CD14-positive monocyte (primary cell): ENCODE measurements around the gene MUS81. TPM values are rescaled to one million over a fixed set of nuclear protein-coding genes. Genes with fewer than 3 reads are reported as not detected.

Experiments
- DNase-seq, 3 donors: peaks; one replicate each; pipeline ENCODE4 v3.0.0-alpha.2; 2011 to 2022
- H2AFZ ChIP-seq: 2 replicates; pipeline ENCODE4 v1.6.0; 2012; ENCODE audit warnings: mild to moderate bottlenecking, low read depth, low read length, inconsistent platforms; ENCODE audit not compliant: insufficient read depth, poor library complexity, severe bottlenecking
- H3K27ac ChIP-seq, 2 donors: 1 replicate in 1 of 2; 2 replicates in 1 of 2; pipeline ENCODE4 v1.5.1; 2012 to 2013; ENCODE audit warnings: low read length in 2 of 2, control low read depth in 1 of 2, inconsistent platforms in 1 of 2, low read depth in 1 of 2, mild to moderate bottlenecking in 1 of 2
- H3K27me3 ChIP-seq, 2 donors: one replicate each; pipeline versions ENCODE4 v1.6.0 to v1.6.1; 2011 to 2013; ENCODE audit warnings: low read length in 2 of 2; ENCODE audit not compliant: control insufficient read depth in 2 of 2, insufficient read depth in 2 of 2
- H3K36me3 ChIP-seq, 2 donors: replicated peaks in 1 of 2; 1 replicate in 1 of 2; 2 replicates in 1 of 2; pipeline versions ENCODE4 v1.5.1 to v1.6.1; 2012 to 2013; ENCODE audit warnings: low read length in 2 of 2, control low read depth in 1 of 2, inconsistent platforms in 1 of 2, mild to moderate bottlenecking in 1 of 2; ENCODE audit not compliant: insufficient read depth in 2 of 2, control insufficient read depth in 1 of 2
- H3K4me1 ChIP-seq, 2 donors: 1 replicate in 1 of 2; 2 replicates in 1 of 2; pipeline versions ENCODE4 v1.5.1 to v1.6.1; 2012 to 2013; ENCODE audit warnings: low read length in 2 of 2, control low read depth in 1 of 2, inconsistent platforms in 1 of 2, mild to moderate bottlenecking in 1 of 2, moderate library complexity in 1 of 2; ENCODE audit not compliant: insufficient read depth in 2 of 2, control insufficient read depth in 1 of 2
- H3K4me2 ChIP-seq: replicated peaks from 2 replicates; pipeline ENCODE3; 2012; ENCODE audit warnings: low read length, moderate library complexity, mild to moderate bottlenecking; ENCODE audit not compliant: poor library complexity, severe bottlenecking; ENCODE audit errors: extremely low read depth
- H3K4me3 ChIP-seq, 3 experiments: fragments of 200-600 bp in 1 of 3; sonication (generic) in 1 of 3; replicated peaks in 1 of 3; 1 replicate in 2 of 3; 2 replicates in 1 of 3; pipeline ENCODE4 v1.5.1; 2011 to 2013; ENCODE audit warnings: low read length in 3 of 3, mild to moderate bottlenecking in 3 of 3, control low read depth in 2 of 3, low read depth in 2 of 3, inconsistent platforms in 1 of 3, moderate library complexity in 1 of 3
- H3K79me2 ChIP-seq: 2 replicates; pipeline ENCODE4 v1.6.0; 2012; ENCODE audit warnings: mild to moderate bottlenecking, control low read depth, inconsistent platforms, low read length, moderate library complexity; ENCODE audit not compliant: insufficient read depth
- H3K9ac ChIP-seq: 2 replicates; pipeline ENCODE4 v1.6.0; 2017; ENCODE audit warnings: low read length, mild to moderate bottlenecking; ENCODE audit not compliant: insufficient read depth, poor library complexity, severe bottlenecking
- H3K9me3 ChIP-seq, 2 donors: replicated peaks in 1 of 2; 1 replicate in 1 of 2; 2 replicates in 1 of 2; pipeline versions ENCODE4 v1.5.1 to v1.6.1; 2012 to 2013; ENCODE audit warnings: low read length in 2 of 2, control low read depth in 1 of 2; ENCODE audit not compliant: control insufficient read depth in 1 of 2, insufficient read depth in 1 of 2
- H4K20me1 ChIP-seq: 2 replicates; pipeline ENCODE4 v1.6.0; 2012; ENCODE audit warnings: mild to moderate bottlenecking, low read length, control low read depth, moderate library complexity; ENCODE audit not compliant: insufficient read depth
- H3K27ac Mint-ChIP-seq, 7 donors: one replicate each; pipeline ENCODE4 v1.8.0; 2020; ENCODE audit warnings: mild to moderate bottlenecking in 7 of 7, mixed read lengths in 7 of 7, moderate library complexity in 6 of 7, inconsistent platforms in 2 of 7
- H3K27me3 Mint-ChIP-seq, 3 donors: one replicate each; pipeline ENCODE4 v1.8.0; 2021 to 2022; ENCODE audit warnings: low read depth in 3 of 3, mild to moderate bottlenecking in 3 of 3, mixed read lengths in 3 of 3, moderate library complexity in 3 of 3, inconsistent platforms in 1 of 3
- H3K36me3 Mint-ChIP-seq, 2 donors: one replicate each; pipeline ENCODE4 v1.8.0; 2020; ENCODE audit warnings: mixed read lengths in 2 of 2, inconsistent platforms in 1 of 2, mild to moderate bottlenecking in 1 of 2
- H3K4me1 Mint-ChIP-seq: one replicate; pipeline ENCODE4 v1.8.0; 2020; ENCODE audit warnings: mild to moderate bottlenecking, mixed read lengths
- H3K4me3 Mint-ChIP-seq, 2 donors: one replicate each; pipeline ENCODE4 v1.8.0; 2020; ENCODE audit warnings: mild to moderate bottlenecking in 2 of 2, mixed read lengths in 2 of 2, moderate library complexity in 1 of 2
- H3K9me3 Mint-ChIP-seq, 7 donors: one replicate each; pipeline ENCODE4 v1.8.0; 2020 to 2022; ENCODE audit warnings: mixed read lengths in 7 of 7, mild to moderate bottlenecking in 6 of 7, moderate library complexity in 6 of 7, inconsistent platforms in 2 of 7
- WGBS: methylation state at CpG from one replicate; pipeline ENCODE4 v1.1.5; 2013; ENCODE audit warnings: missing lambda C conversion rate; ENCODE audit not compliant: insufficient coverage; 5-methylcytosine and 5-hydroxymethylcytosine counted together
- intact Hi-C, 2 donors: fragments of 100-400 bp; cut with micrococcal nuclease; formaldehyde crosslinking; loops; one replicate each; pipeline versions ENCODE4 v1.15.0 to v1.15.1; 2023
- polyA plus RNA-seq, 3 donors: library from polyadenylated mRNA; depleted of rRNA in 1 of 3; unstranded in 2 of 3; stranded (reverse) in 1 of 3; fragments of 300-500 nt in 2 of 3; fragments of >200 nt in 1 of 3; fragmentation: Illumina TruSeq in 2 of 3; gene quantifications; 1 replicate in 2 of 3; 2 replicates in 1 of 3; pipeline ENCODE4 v1.2.3, GENCODE V29; 2012 to 2021
- TF ChIP-seq, protein P1 (sequence below): fragments of 200-600 bp; IDR thresholded peaks from one replicate; pipeline ENCODE4 v1.8.0; 2022; ENCODE audit warnings: antibody characterized with exemption, mild to moderate bottlenecking

Gene MUS81
- polyA plus RNA-seq, 3 donors: 15.0 to 87.5 (median 16.4) TPM

DNA sequence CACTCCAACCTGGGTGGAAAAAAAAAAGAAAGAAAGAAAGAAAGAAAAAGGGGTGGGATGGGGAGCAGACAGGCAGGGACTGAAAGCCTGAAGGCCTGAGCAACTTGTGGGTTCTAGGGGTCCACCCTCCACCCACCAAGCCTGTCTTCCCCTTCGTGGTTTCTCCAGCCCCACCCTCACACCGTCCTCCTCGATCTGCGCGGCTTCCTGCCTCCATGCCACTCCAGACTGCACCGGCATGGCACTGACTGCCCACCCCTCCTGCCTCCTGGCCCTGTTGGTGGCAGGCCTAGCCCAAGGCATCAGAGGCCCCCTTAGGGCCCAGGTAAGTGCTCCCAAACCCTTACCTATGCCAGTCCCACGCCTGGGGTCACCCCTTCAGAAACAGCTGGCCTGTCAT lies 19.4 kb downstream of the MUS81 start, which contains the start of gene CTSW:
Gene CTSW (plus strand): TSS at position 221 of the 400 bp plus-strand sequence. CDS start 18 bp downstream, at position 239.
- Mint-ChIP-seq H3K36me3 (peaks cover 24 to 30% of the 10 kb centered on the region in 2 donors), H3K9me3 (peaks cover 0 to 2% (median 0%) of the 10 kb centered on the region in 7 donors), H3K4me1 (peaks cover 21% of the 10 kb centered on the region), H3K27ac (peak within 1 kb of the TSS in 4 of 7 donors; percentile 33 to 71 (median 54)), H3K27me3 (peaks cover 0 to 3% (median 2%) of the 10 kb centered on the region in 3 donors), H3K4me3 (peak within 1 kb of the TSS; percentile 48 to 64)
- H3K4me1 ChIP-seq: peaks cover 9 to 17% of the 10 kb centered on the region in 2 donors
- H2AFZ ChIP-seq: peak within 1 kb of the TSS; percentile 65
- 0% methylated on average over 6 of the region's 7 CpGs for WGBS
- H3K27me3 ChIP-seq: no peaks in the 10 kb centered on the region
- TF ChIP-seq, protein P1, sequence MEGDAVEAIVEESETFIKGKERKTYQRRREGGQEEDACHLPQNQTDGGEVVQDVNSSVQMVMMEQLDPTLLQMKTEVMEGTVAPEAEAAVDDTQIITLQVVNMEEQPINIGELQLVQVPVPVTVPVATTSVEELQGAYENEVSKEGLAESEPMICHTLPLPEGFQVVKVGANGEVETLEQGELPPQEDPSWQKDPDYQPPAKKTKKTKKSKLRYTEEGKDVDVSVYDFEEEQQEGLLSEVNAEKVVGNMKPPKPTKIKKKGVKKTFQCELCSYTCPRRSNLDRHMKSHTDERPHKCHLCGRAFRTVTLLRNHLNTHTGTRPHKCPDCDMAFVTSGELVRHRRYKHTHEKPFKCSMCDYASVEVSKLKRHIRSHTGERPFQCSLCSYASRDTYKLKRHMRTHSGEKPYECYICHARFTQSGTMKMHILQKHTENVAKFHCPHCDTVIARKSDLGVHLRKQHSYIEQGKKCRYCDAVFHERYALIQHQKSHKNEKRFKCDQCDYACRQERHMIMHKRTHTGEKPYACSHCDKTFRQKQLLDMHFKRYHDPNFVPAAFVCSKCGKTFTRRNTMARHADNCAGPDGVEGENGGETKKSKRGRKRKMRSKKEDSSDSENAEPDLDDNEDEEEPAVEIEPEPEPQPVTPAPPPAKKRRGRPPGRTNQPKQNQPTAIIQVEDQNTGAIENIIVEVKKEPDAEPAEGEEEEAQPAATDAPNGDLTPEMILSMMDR: no peak
- intact Hi-C loops: loop anchor here in 1 of 2 donors (5.0 kb wide), 1 partner anchor 108 kb away; no protein-coding TSS in a partner anchor
- H3K36me3 ChIP-seq: peaks cover 25% of the 10 kb centered on the region in 2 donors
- peaks cover 9% of the 10 kb centered on the region for H4K20me1 ChIP-seq
- DNase-seq: peak in 1 of 3 donors; percentile 10
- H3K9me3 ChIP-seq: no peaks in the 10 kb centered on the region
- H3K9ac ChIP-seq: peak within 1 kb of the TSS; percentile 21
- H3K79me2 ChIP-seq: no peaks in the 10 kb centered on the region
- H3K4me2 ChIP-seq: peak within 1 kb of the TSS; percentile 46
- H3K27ac ChIP-seq: no peak within 1 kb of the TSS
- peak within 1 kb of the TSS in 1 of 3 experiments; percentile 28 for H3K4me3 ChIP-seq

GRCh38 chr11:65880027-65880426 lies 19.8 kb downstream of the MUS81 start:
- intact Hi-C loops: loop anchor here in 1 of 2 donors (5.0 kb wide), 1 partner anchor 107 kb away; no protein-coding TSS in a partner anchor

More at GRCh38 chr11:65880027-65880426, 19.8 kb downstream of the MUS81 start:
- H3K36me3 ChIP-seq: peaks cover 25 to 27% of the 10 kb centered on the region in 2 donors
- no peaks in the 10 kb centered on the region for H3K79me2 ChIP-seq
- peak overlapping the region; percentile 65 for H2AFZ ChIP-seq
- peak overlapping the region in 1 of 3 experiments; percentile 28 for H3K4me3 ChIP-seq
- no peak overlapping the region for H3K27ac ChIP-seq
- TF ChIP-seq, protein P1: no peak
- no peaks in the 10 kb centered on the region for H3K27me3 ChIP-seq
- Mint-ChIP-seq H3K27ac (no peak overlapping the region), H3K9me3 (peaks cover 0 to 2% (median 0%) of the 10 kb centered on the region in 7 donors), H3K4me3 (peak overlapping the region in 1 of 2 donors; percentile 48), H3K27me3 (peaks cover 0 to 3% (median 2%) of the 10 kb centered on the region in 3 donors), H3K36me3 (peaks cover 27 to 34% of the 10 kb centered on the region in 2 donors), H3K4me1 (peaks cover 25% of the 10 kb centered on the region)
- H4K20me1 ChIP-seq: peaks cover 12% of the 10 kb centered on the region
- H3K9me3 ChIP-seq: no peaks in the 10 kb centered on the region
- H3K4me1 ChIP-seq: peaks cover 12 to 21% of the 10 kb centered on the region in 2 donors
- H3K4me2 ChIP-seq: peak overlapping the region; percentile 46
- H3K9ac ChIP-seq: peak overlapping the region; percentile 21
- WGBS: 57% methylated on average over 5 of the region's 7 CpGs
- DNase-seq: no peak
